ENCODE measurements around the gene RNF112.

RNF112 gene

DNA sequence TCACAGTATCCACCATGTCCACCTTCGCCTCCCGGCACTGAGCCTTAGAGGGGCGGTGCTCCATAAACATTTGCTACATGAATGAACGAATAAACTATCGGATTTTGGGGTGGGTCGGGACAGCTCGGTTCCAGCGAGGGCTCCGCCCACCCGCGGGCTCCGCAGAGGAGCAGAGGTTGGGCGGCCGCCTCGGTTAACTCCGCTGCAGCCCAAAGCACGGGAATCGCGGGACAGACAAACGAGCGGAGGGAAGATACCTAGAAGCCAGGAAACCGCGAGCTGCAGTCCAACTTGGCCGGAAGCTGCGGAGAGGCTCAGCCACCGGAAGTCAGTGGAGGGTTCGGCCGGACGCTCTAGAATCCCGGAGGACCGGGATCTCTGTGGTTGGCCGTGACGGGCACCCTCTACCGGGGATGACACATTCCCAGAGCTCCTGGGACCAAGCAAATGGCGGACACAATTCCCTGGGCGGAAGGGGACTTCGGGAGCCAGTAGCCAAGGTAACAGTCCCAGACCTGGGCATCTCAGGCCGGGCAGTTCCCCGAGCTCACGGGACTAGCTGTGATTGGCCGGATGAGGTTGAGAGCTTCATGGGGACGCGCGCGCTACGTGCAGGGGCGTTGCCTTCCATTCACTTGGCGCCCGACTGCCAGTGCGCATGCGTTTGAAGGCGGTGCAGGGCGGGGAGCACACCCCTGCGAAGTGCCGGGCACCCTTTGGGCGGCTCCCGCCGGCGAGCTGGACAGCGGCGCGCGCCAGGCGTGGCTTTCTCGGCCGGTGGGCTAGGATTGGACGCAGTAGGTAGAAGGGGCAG is 33.2 kb upstream of the RNF112 start:
- Histone ChIP-seq H3F3A (ENCODE audit: low read depth) (no peaks in the 10 kb centered on the region), H3K9me2 (replicated peaks; ENCODE audit: low read depth, low read length) (no peaks in the 10 kb centered on the region), H3K27me3 (ENCODE audit: insufficient read depth, low read length, poor library complexity, severe bottlenecking) (no peaks in the 10 kb centered on the region), H3K79me2 (ENCODE audit: insufficient read depth, low read length) (peaks cover 27% of the 10 kb centered on the region), H3K36me3 (ENCODE audit: insufficient read depth, low read length) (peaks cover 14% of the 10 kb centered on the region; the same call in 1 of the 2 replicates), H3K9me3 (ENCODE audit: insufficient read depth, low read depth, low read length) (no peaks in the 10 kb centered on the region), H3K4me1 (ENCODE audit: insufficient read depth, low read length, poor library complexity, severe bottlenecking) (peaks cover 11% of the 10 kb centered on the region), H3K4me2 (ENCODE audit: low read depth, low read length, poor library complexity, severe bottlenecking) (peak overlapping the region; percentile 90), H3K9ac (ENCODE audit: low read depth, low read length, poor library complexity, severe bottlenecking) (peak overlapping the region; percentile 86), H2AFZ (ENCODE audit: low read length) (peak overlapping the region; percentile 97), H4K20me1 (ENCODE audit: insufficient read depth, low read length, poor library complexity, severe bottlenecking) (no peaks in the 10 kb centered on the region), H3K4me3 (ENCODE audit: low read length, poor library complexity, severe bottlenecking) (peak overlapping the region; percentile 92)
- TF ChIP-seq EZH2phosphoT487 (IDR thresholded peaks at IDR 0.05; ENCODE audit: borderline replicate concordance), result no peak
- no peak for TF ChIP-seq CTCF (conservative IDR thresholded peaks at IDR 0.05; ENCODE audit: low read length)

DNA sequence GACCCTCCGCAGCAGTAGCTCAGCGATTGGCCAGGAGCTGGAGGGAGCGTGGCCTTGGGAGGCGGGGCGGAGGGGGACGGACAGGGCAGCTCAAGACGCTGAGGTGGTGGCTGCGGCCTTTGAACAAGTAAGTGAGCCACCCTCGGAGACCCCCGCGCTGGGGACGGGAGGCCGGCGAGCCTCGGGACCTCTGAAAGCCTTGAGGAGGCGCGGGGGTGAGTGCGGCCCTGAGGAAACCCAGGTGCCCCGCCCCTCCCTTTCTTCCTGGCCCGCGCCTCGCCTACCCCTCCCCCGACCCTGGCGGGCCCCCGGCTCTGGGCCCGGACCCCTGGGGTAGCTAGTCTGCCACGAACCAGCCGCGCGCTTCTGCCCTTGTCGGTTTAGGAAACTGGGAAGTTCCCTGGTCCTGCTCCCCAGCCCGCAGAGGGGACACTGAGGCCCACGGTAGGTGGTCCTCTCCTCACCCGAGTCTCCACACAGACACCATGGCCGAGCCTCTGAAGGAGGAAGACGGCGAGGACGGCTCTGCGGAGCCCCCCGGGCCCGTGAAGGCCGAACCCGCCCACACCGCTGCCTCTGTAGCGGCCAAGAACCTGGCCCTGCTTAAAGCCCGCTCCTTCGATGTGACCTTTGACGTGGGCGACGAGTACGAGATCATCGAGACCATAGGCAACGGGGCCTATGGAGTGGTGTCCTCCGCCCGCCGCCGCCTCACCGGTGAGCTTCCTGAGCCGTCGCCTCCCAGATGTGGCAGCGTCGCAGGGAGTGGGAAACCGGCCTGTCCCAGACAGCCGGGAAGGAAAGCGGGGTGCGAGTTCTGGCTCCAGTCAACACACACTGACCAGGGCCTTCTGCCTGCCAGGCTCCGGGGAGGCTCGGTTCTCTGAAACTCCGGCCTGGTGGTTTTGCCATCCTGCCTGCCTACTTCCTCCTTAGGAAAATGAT is 32.3 kb upstream of the RNF112 start, which contains the start of gene MAPK7:
Gene MAPK7 (plus strand): TSS at position 83 of the 945 bp plus-strand sequence. CDS start 403 bp downstream, at position 486.
- Histone ChIP-seq H3K27me3 (ENCODE audit: insufficient read depth, low read length, poor library complexity, severe bottlenecking) (no peaks in the 10 kb centered on the region), H3K4me3 (ENCODE audit: low read length, poor library complexity, severe bottlenecking) (peak within 1 kb of the TSS; percentile 92), H3K9ac (ENCODE audit: low read depth, low read length, poor library complexity, severe bottlenecking) (peak within 1 kb of the TSS; percentile 86), H3K79me2 (ENCODE audit: insufficient read depth, low read length) (peaks cover 27% of the 10 kb centered on the region), H3K4me2 (ENCODE audit: low read depth, low read length, poor library complexity, severe bottlenecking) (peak within 1 kb of the TSS; percentile 95), H2AFZ (ENCODE audit: low read length) (peak within 1 kb of the TSS; percentile 97), H4K20me1 (ENCODE audit: insufficient read depth, low read length, poor library complexity, severe bottlenecking) (no peaks in the 10 kb centered on the region), H3K9me3 (ENCODE audit: insufficient read depth, low read depth, low read length) (no peaks in the 10 kb centered on the region), H3K36me3 (ENCODE audit: insufficient read depth, low read length) (peaks cover 14% of the 10 kb centered on the region; the same call in 1 of the 2 replicates), H3K9me2 (replicated peaks; ENCODE audit: low read depth, low read length) (no peaks in the 10 kb centered on the region), H3F3A (ENCODE audit: low read depth) (no peaks in the 10 kb centered on the region), H3K4me1 (ENCODE audit: insufficient read depth, low read length, poor library complexity, severe bottlenecking) (peaks cover 11% of the 10 kb centered on the region)
- TF ChIP-seq EZH2phosphoT487 (IDR thresholded peaks at IDR 0.05; ENCODE audit: borderline replicate concordance) (no peak), CTCF (conservative IDR thresholded peaks at IDR 0.05; ENCODE audit: low read length) (no peak)

- TF ChIP-seq EZH2phosphoT487 (IDR thresholded peaks at IDR 0.05; ENCODE audit: borderline replicate concordance) (no peak), CTCF (conservative IDR thresholded peaks at IDR 0.05; ENCODE audit: low read length) (no peak)
- peak overlapping the region; percentile 83 for H3K9ac ChIP-seq (ENCODE audit: low read depth, low read length, poor library complexity, severe bottlenecking)
- peak overlapping the region; percentile 92 for H3K4me3 ChIP-seq (ENCODE audit: low read length, poor library complexity, severe bottlenecking)
- peaks cover 14% of the 10 kb centered on the region; the same call in 1 of the 2 replicates for H3K36me3 ChIP-seq (ENCODE audit: insufficient read depth, low read length)
- H3K27me3 ChIP-seq (ENCODE audit: insufficient read depth, low read length, poor library complexity, severe bottlenecking), result no peaks in the 10 kb centered on the region
- H3K4me2 ChIP-seq (ENCODE audit: low read depth, low read length, poor library complexity, severe bottlenecking), result peak overlapping the region; percentile 95
- peaks cover 11% of the 10 kb centered on the region for H3K4me1 ChIP-seq (ENCODE audit: insufficient read depth, low read length, poor library complexity, severe bottlenecking)
- H3K79me2 ChIP-seq (ENCODE audit: insufficient read depth, low read length), result peaks cover 27% of the 10 kb centered on the region
- H2AFZ ChIP-seq (ENCODE audit: low read length), result no peak overlapping the region
- H3F3A ChIP-seq (ENCODE audit: low read depth), result no peaks in the 10 kb centered on the region
- H3K9me3 ChIP-seq (ENCODE audit: insufficient read depth, low read depth, low read length), result no peaks in the 10 kb centered on the region
- no peaks in the 10 kb centered on the region for H3K9me2 ChIP-seq (replicated peaks; ENCODE audit: low read depth, low read length)
- H4K20me1 ChIP-seq (ENCODE audit: insufficient read depth, low read length, poor library complexity, severe bottlenecking), result no peaks in the 10 kb centered on the region
These were observed 31.5 kb upstream of the RNF112 start for GRCh38 chr17:19379361-19380065.

Data from Loucy (cell line).